CD4-positive, alpha-beta memory T cell (primary cell): ENCODE results near the gene SLC22A15. TPM values are rescaled to one million over a fixed set of nuclear protein-coding genes. Genes with fewer than 3 reads are reported as not detected.
A peak's percentile ranks its signal among the peaks of the same experiment; 100 is the strongest.
"Not testable (repeated sequence)": the region's sequence is repeated elsewhere in the genome, so short reads cannot be mapped to it uniquely, and the experiment has no call there.

Experiments
- CTCF ChIA-PET: fragments of 350-600 bp; sonication (Branson Sonifier 250); formaldehyde crosslinking; loops from one replicate; lab custom pipeline; 2021; ENCODE audit warnings: inconsistent platforms; ENCODE audit not compliant: partially characterized antibody; lab: Charles Lee
- POLR2A ChIA-PET: fragments of 350-600 bp; sonication (Branson Sonifier 250); formaldehyde crosslinking; loops from one replicate; lab custom pipeline; 2021; ENCODE audit not compliant: partially characterized antibody; lab: Charles Lee
- DNase-seq, 5 donors: peaks; one replicate each; pipeline versions ENCODE4 v3.0.0 to v3.0.0-alpha.2; 2020 to 2022; ENCODE audit warnings: mixed read lengths in 1 of 5
- H3K27ac ChIP-seq: one replicate; pipeline ENCODE4 v1.7.0; 2013; ENCODE audit warnings: low read depth, low read length
- H3K27me3 ChIP-seq: 2 replicates; pipeline ENCODE4 v1.7.0; 2013; ENCODE audit warnings: mild to moderate bottlenecking, low read length, moderate library complexity; ENCODE audit not compliant: insufficient read depth
- H3K36me3 ChIP-seq: 2 replicates; pipeline ENCODE4 v1.7.0; 2013; ENCODE audit warnings: mild to moderate bottlenecking, low read length, moderate library complexity; ENCODE audit not compliant: insufficient read depth
- H3K4me1 ChIP-seq: 2 replicates; pipeline ENCODE4 v1.7.0; 2013; ENCODE audit warnings: mild to moderate bottlenecking, low read length, moderate library complexity; ENCODE audit not compliant: insufficient read depth
- H3K4me3 ChIP-seq, 2 donors: one replicate each; pipeline ENCODE4 v1.7.0; 2013; ENCODE audit warnings: low read length in 2 of 2, mild to moderate bottlenecking in 1 of 2
- H3K9me3 ChIP-seq, 2 donors: one replicate each; pipeline ENCODE4 v1.7.0; 2013; ENCODE audit warnings: low read length in 2 of 2, control low read depth in 1 of 2; ENCODE audit not compliant: control insufficient read depth in 1 of 2
- H3K27ac Mint-ChIP-seq, 7 donors: one replicate each; pipeline ENCODE4 v1.8.0; 2020 to 2021; ENCODE audit warnings: mixed read lengths in 7 of 7, mild to moderate bottlenecking in 6 of 7, inconsistent platforms in 3 of 7, moderate library complexity in 3 of 7
- H3K27me3 Mint-ChIP-seq, 2 donors: one replicate each; pipeline ENCODE4 v1.8.0; 2020 to 2021; ENCODE audit warnings: mixed read lengths in 2 of 2
- H3K36me3 Mint-ChIP-seq, 2 donors: one replicate each; pipeline ENCODE4 v1.8.0; 2020 to 2021; ENCODE audit warnings: mixed read lengths in 2 of 2, inconsistent platforms in 1 of 2, mild to moderate bottlenecking in 1 of 2
- H3K4me1 Mint-ChIP-seq, 4 donors: one replicate each; pipeline ENCODE4 v1.8.0; 2020 to 2021; ENCODE audit warnings: mixed read lengths in 4 of 4, mild to moderate bottlenecking in 1 of 4
- H3K4me3 Mint-ChIP-seq, 8 donors: one replicate each; pipeline ENCODE4 v1.8.0; 2020 to 2021; ENCODE audit warnings: mixed read lengths in 8 of 8, mild to moderate bottlenecking in 7 of 8, moderate library complexity in 6 of 8, inconsistent platforms in 3 of 8
- H3K9me3 Mint-ChIP-seq, 8 donors: one replicate each; pipeline ENCODE4 v1.8.0; 2020 to 2021; ENCODE audit warnings: mixed read lengths in 8 of 8, mild to moderate bottlenecking in 5 of 8, inconsistent platforms in 3 of 8, moderate library complexity in 1 of 8
- intact Hi-C: fragments of 100-400 bp; cut with micrococcal nuclease; formaldehyde crosslinking; loops from one replicate; pipeline ENCODE4 v1.15.1; 2023
- polyA plus RNA-seq, 2 donors: library from polyadenylated mRNA; unstranded; fragments of 300-500 nt; fragmentation: Illumina TruSeq; gene quantifications; one replicate each; pipeline ENCODE4 v1.2.3, GENCODE V29; 2021
- total RNA-seq, 2 experiments: library from RNA; stranded (reverse); gene quantifications; one replicate each; pipeline ENCODE4 v1.2.3, GENCODE V29; 2021

The SLC22A15 gene
- total and polyA plus RNA-seq, 4 experiments from 2014 or later = 1.2 TPM; not detected in 2

- peaks cover 0 to 5% (median 0%) of the 10 kb centered on the region in 4 donors for H3K4me1 Mint-ChIP-seq
- Histone ChIP-seq H3K4me3 (no peak overlapping the region), H3K27me3 (no peaks in the 10 kb centered on the region), H3K9me3 (no peaks in the 10 kb centered on the region), H3K27ac (no peak overlapping the region), H3K36me3 (no peaks in the 10 kb centered on the region), H3K4me1 (no peaks in the 10 kb centered on the region)
- H3K36me3 Mint-ChIP-seq = peaks cover 2 to 3% of the 10 kb centered on the region in 2 donors
- intact Hi-C loops = no loop called here
- peaks cover 0 to 3% (median 3%) of the 10 kb centered on the region in 8 donors for H3K9me3 Mint-ChIP-seq
- no peak overlapping the region for H3K27ac Mint-ChIP-seq
- H3K4me3 Mint-ChIP-seq = no peak overlapping the region
- H3K27me3 Mint-ChIP-seq = peaks cover 0 to 2% of the 10 kb centered on the region in 2 donors
- DNase-seq = no peak
- CTCF ChIA-PET = interaction anchor here (1.5 to 2.5 kb wide), 2 partner anchors 10 to 28 kb away, joined by 7 to 12 read pairs; no protein-coding TSS in a partner anchor
- POLR2A ChIA-PET = no interaction called here
Observed at GRCh38 chr1:115991909-115992308, 15.6 kb downstream of the SLC22A15 start.

GRCh38 chr1:115997921-115998320, 21.6 kb downstream of the SLC22A15 start:
- CTCF ChIA-PET = not testable (repeated sequence)
- H3K9me3 Mint-ChIP-seq = peaks cover 0 to 47% (median 38%) of the 10 kb centered on the region in 8 donors

GRCh38 chr1:116001739-116002487, 25.6 kb downstream of the SLC22A15 start:
- no peak for DNase-seq
- ChIA-PET CTCF (no interaction called here), POLR2A (no interaction called here)
- peaks cover 10 to 22% (median 14%) of the 10 kb centered on the region in 4 donors for H3K4me1 Mint-ChIP-seq
- Histone ChIP-seq H3K36me3 (no peaks in the 10 kb centered on the region), H3K4me3 (no peak overlapping the region), H3K4me1 (peaks cover 13% of the 10 kb centered on the region), H3K27me3 (no peaks in the 10 kb centered on the region), H3K27ac (no peak overlapping the region), H3K9me3 (no peaks in the 10 kb centered on the region)
- H3K36me3 Mint-ChIP-seq = peaks cover 17 to 24% of the 10 kb centered on the region in 2 donors
- H3K27ac Mint-ChIP-seq = no peak overlapping the region
- H3K9me3 Mint-ChIP-seq = peaks cover 0 to 45% (median 35%) of the 10 kb centered on the region in 8 donors
- intact Hi-C loops = no loop called here
- H3K4me3 Mint-ChIP-seq = no peak overlapping the region
- peaks cover 0 to 4% of the 10 kb centered on the region in 2 donors for H3K27me3 Mint-ChIP-seq

More at GRCh38 chr1:115997921-115998320, 21.6 kb downstream of the SLC22A15 start:
- H3K27ac ChIP-seq, H3K4me3 ChIP-seq, H3K4me3 Mint-ChIP-seq, POLR2A ChIA-PET, H3K4me1 ChIP-seq, H3K27me3 Mint-ChIP-seq, H3K27me3 ChIP-seq, H3K9me3 ChIP-seq, H3K4me1 Mint-ChIP-seq, intact Hi-C loops, DNase-seq, H3K27ac Mint-ChIP-seq, H3K36me3 ChIP-seq: not testable (repeated sequence)
- peaks cover 19 to 27% of the 10 kb centered on the region in 2 donors for H3K36me3 Mint-ChIP-seq

GRCh38 chr1:116002781-116003420, 26.6 kb downstream of the SLC22A15 start:
- intact Hi-C loops = no loop called here
- H3K4me3 ChIP-seq = no peak overlapping the region
- peaks cover 0 to 35% (median 26%) of the 10 kb centered on the region in 8 donors for H3K9me3 Mint-ChIP-seq
- no peaks in the 10 kb centered on the region for H3K27me3 ChIP-seq
- H3K4me1 Mint-ChIP-seq = peaks cover 10 to 23% (median 16%) of the 10 kb centered on the region in 4 donors
- peaks cover 12 to 16% of the 10 kb centered on the region in 2 donors for H3K36me3 Mint-ChIP-seq
- ChIA-PET CTCF (no interaction called here), POLR2A (no interaction called here)
- no peak for DNase-seq
- H3K27ac Mint-ChIP-seq = no peak overlapping the region
- H3K4me3 Mint-ChIP-seq = no peak overlapping the region
- H3K36me3 ChIP-seq = no peaks in the 10 kb centered on the region
- no peaks in the 10 kb centered on the region for H3K9me3 ChIP-seq
- H3K27me3 Mint-ChIP-seq = peaks cover 0 to 4% of the 10 kb centered on the region in 2 donors
- H3K27ac ChIP-seq = no peak overlapping the region
- H3K4me1 ChIP-seq = peaks cover 13% of the 10 kb centered on the region

GRCh38 chr1:116003823-116004222, 27.5 kb downstream of the SLC22A15 start:
- intact Hi-C loops = no loop called here
- peaks cover 6% of the 10 kb centered on the region in 2 donors for H3K36me3 Mint-ChIP-seq
- Histone ChIP-seq H3K4me1 (peaks cover 13% of the 10 kb centered on the region), H3K27ac (no peak overlapping the region), H3K4me3 (no peak overlapping the region), H3K27me3 (no peaks in the 10 kb centered on the region), H3K36me3 (no peaks in the 10 kb centered on the region), H3K9me3 (no peaks in the 10 kb centered on the region)
- DNase-seq = no peak
- peaks cover 0 to 25% (median 17%) of the 10 kb centered on the region in 8 donors for H3K9me3 Mint-ChIP-seq
- no peak overlapping the region for H3K4me3 Mint-ChIP-seq
- H3K27me3 Mint-ChIP-seq = peaks cover 0 to 4% of the 10 kb centered on the region in 2 donors
- peaks cover 10 to 23% (median 16%) of the 10 kb centered on the region in 4 donors for H3K4me1 Mint-ChIP-seq
- peak overlapping the region in 1 of 7 donors; percentile 48 for H3K27ac Mint-ChIP-seq
- ChIA-PET POLR2A (no interaction called here), CTCF (interaction anchor here (0.8 kb wide), 1 partner anchor 17 kb away, joined by 4 read pairs; no protein-coding TSS in a partner anchor)

GRCh38 chr1:116006486-116006964, 30.2 kb downstream of the SLC22A15 start:
- H3K27me3 ChIP-seq = no peaks in the 10 kb centered on the region
- intact Hi-C loops = no loop called here
- H3K27ac ChIP-seq = peak overlapping the region; percentile 51
- peaks cover 13% of the 10 kb centered on the region for H3K4me1 ChIP-seq
- DNase-seq = peak in 4 of 5 donors; percentile 11 to 38 (median 24)
- H3K9me3 ChIP-seq = no peaks in the 10 kb centered on the region
- CTCF ChIA-PET = interaction anchor here (0.7 to 1.8 kb wide), 4 partner anchors 10 to 26 kb away, joined by 3 to 8 read pairs (median 4); no protein-coding TSS in a partner anchor
- POLR2A ChIA-PET = no interaction called here
- H3K27ac Mint-ChIP-seq = peak overlapping the region; percentile 73 to 97 (median 91)
- H3K9me3 Mint-ChIP-seq = peaks cover 0 to 5% (median under 1%) of the 10 kb centered on the region in 8 donors
- peak overlapping the region; percentile 79 to 89 (median 86) for H3K4me3 Mint-ChIP-seq
- H3K27me3 Mint-ChIP-seq = peaks cover 0 to 3% of the 10 kb centered on the region in 2 donors
- no peaks in the 10 kb centered on the region for H3K36me3 ChIP-seq
- H3K4me1 Mint-ChIP-seq = peaks cover 10 to 23% (median 16%) of the 10 kb centered on the region in 4 donors
- peak overlapping the region in 1 of 2 donors; percentile 45 for H3K4me3 ChIP-seq
- H3K36me3 Mint-ChIP-seq = no peaks in the 10 kb centered on the region
